Stimulated activated CD4-positive, alpha-beta T cell treated with anti-CD3 and anti-CD28 coated beads, Interleukin-1b, Interleukin-23, amount 100 ng/mL, for 1 hour (primary cell): ENCODE measurements around the gene TRPM2.
"Not testable (repeated sequence)": the region's sequence is repeated elsewhere in the genome, so short reads cannot be mapped to it uniquely, and the experiment has no call there.

Experiments used
- DNase-seq, 2 donors: peaks; one replicate each; pipeline ENCODE4 v3.0.0-alpha.2; 2020; ENCODE audit warnings: low read depth in 2 of 2

The TRPM2 gene

GRCh38 chr21:44375281-44375651 is 21.8 kb downstream of the TRPM2 start:
- DNase-seq: no peak

- DNase-seq: no peak
Observed at GRCh38 chr21:44375761-44376241, 22.4 kb downstream of the TRPM2 start.

- no peak for DNase-seq
Observed at GRCh38 chr21:44376606-44377005, 23.2 kb downstream of the TRPM2 start.

DNA sequence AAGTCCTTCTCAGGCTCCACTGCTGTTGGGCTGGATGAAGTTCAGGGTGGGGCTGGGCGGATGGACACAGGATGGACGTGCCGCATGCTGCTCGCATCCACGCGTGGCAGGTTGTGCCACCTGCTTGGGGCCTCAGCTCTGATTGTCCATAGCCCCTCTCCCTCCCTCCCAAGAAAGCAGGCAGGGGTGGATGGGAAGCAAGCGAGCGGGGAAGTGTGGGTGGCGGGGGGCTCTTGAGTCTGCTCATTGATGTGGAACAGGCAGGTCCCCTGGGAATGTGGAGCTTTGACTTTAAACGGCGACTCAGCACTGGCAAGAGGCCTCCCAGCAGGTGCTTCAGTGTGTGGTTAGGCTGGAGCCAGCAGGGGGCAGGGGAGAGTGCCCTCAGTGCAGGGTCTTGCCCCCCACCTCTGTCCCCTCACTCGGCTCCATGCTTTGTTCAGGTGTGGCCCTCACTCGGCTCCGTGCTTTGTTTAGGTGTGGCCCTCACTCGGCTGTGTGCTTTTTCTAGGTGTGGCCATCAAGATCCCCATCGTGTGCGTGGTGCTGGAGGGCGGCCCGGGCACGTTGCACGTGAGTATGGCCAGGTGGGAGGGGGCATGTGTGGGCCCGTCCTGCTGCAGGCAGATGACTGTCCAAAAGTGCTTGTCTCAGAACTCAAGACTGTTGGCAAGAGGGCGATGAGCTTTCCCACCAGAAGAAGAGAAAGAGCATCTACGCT is 23.9 kb downstream of the TRPM2 start:
- no peak for DNase-seq

GRCh38 chr21:44377922-44378645 is 24.7 kb downstream of the TRPM2 start:
- no peak for DNase-seq

DNA sequence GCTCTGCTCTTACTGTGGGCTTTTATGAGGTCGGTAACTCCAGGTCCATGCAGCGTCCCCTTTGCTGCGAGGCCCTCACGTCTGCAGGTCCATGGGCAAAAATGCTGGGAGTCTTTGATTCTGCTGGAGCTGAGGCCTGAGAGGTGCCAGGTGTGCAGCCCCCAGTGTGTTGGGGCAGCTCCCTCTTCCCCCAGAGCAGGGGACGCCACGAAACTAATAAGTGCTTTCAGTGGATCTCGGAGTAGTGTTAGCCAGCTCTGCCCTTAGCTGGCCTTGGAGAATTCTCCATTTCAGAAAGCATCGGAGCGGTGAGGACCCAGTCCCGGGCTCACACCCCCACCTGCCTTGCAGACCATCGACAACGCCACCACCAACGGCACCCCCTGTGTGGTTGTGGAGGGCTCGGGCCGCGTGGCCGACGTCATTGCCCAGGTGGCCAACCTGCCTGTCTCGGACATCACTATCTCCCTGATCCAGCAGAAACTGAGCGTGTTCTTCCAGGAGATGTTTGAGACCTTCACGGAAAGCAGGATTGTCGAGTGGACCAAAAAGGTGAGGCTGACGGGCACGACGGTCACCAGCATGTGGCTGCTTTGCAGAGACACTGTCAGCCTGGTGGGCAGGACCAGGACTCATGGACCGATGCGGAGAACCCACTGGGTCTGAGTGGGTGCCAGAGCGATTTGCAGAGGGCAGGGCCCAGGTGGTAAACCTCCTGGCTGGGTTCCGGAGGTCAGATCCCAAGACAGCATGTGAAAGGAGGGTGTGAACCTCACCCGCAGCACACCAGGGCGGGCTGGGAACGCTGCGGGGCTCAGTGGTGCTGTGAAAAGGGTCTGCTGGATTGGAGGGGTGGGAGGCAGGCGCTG is 25.5 kb downstream of the TRPM2 start:
- DNase-seq: no peak

GRCh38 chr21:44379515-44379848 is 26.1 kb downstream of the TRPM2 start:
- DNase-seq: no peak

GRCh38 chr21:44379991-44380865 is 26.8 kb downstream of the TRPM2 start:
- no peak for DNase-seq

- DNase-seq: no peak
Observed at GRCh38 chr21:44380876-44381275, 27.5 kb downstream of the TRPM2 start.

GRCh38 chr21:44381874-44382273 is 28.5 kb downstream of the TRPM2 start:
- DNase-seq: no peak

- no peak for DNase-seq
Observed at GRCh38 chr21:44382536-44382935, 29.1 kb downstream of the TRPM2 start.

DNA sequence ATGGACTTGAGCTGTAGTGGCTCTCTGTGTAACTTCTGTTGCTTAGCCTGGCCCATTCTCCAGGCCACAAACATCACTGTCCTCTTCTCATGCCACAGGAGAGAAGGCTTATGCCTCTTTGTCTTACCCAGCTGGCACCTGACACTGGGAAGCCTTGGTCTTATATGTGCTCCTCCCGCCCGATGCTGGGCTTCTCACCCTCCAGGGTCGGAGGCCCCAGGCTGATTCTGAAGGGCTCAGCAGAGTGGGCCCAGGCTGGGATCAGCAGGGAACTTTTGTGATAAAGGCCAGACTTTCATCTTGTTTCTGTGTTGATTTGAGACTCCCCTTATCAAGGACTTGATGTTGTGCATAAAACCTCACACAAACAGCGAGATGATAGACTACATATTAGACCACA is 29.8 kb downstream of the TRPM2 start:
- DNase-seq: no peak

GRCh38 chr21:44384968-44385367 is 31.5 kb downstream of the TRPM2 start:
- no peak for DNase-seq

GRCh38 chr21:44389335-44389734 is 35.9 kb downstream of the TRPM2 start:
- DNase-seq: no peak

DNA sequence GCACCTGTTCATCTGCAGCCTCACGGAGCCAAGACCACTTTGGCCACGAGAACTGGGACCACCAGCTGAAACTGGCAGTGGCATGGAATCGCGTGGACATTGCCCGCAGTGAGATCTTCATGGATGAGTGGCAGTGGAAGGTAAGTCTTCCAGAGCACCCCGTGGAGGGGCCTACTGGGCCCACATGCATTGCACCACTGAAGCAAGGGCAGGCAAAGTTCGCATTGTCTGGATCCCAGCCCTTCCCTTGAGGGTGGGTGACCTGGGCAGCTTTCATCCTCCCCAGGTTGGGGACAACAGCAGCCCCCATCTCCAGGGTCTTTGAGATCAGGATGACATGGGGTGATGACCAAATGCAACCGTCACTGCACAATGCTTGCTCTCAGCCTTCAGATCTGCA is 37.5 kb downstream of the TRPM2 start:
- no peak for DNase-seq

DNA sequence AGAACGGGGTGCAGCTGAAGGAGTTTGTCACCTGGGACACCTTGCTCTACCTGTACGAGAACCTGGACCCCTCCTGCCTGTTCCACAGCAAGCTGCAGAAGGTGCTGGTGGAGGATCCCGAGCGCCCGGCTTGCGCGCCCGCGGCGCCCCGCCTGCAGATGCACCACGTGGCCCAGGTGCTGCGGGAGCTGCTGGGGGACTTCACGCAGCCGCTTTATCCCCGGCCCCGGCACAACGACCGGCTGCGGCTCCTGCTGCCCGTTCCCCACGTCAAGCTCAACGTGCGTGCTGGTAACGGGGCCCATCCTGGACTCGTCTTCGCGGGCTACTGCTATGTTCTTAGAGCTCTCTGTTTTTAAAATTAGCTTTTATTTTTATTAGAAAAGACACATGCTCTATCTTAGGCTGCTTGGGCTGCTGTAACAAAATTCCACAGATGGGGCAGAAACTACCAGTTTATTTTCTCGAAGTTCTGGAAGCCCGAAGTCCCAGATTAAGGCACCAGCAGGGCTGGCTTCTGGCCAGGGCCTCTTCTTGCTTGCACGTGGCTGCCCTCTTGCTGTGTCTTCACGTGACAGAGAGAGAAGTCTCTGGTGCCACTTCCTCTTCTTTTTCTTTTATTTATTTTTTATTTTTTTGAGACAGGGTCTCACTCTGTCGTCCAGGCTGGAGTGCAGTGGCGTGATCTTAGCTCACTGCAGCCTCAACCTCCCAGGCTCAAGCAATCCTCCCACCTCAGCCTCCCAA is 38.1 kb downstream of the TRPM2 start:
- DNase-seq: no peak

- no peak for DNase-seq
Observed at GRCh38 chr21:44392185-44392584, 38.8 kb downstream of the TRPM2 start.

- DNase-seq: no peak
Observed at GRCh38 chr21:44392916-44393315, 39.5 kb downstream of the TRPM2 start.

- no peak for DNase-seq
Observed at GRCh38 chr21:44394733-44395132, 41.3 kb downstream of the TRPM2 start.

DNA sequence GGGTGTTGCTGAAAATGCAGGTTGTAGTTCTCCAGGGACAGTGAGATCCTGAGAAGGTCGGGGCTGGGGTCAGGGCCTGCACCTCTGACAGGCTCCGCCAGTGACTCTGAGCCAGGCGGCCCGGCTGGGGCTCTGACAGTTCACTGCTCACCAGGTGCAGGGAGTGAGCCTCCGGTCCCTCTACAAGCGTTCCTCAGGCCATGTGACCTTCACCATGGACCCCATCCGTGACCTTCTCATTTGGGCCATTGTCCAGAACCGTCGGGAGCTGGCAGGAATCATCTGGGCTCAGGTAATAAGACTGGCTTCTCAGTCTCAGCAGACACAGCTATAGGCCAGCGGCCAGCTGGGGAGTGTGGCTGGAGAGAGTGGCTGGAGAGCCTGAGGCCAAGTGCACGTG is 41.8 kb downstream of the TRPM2 start:
- DNase-seq: no peak

DNA sequence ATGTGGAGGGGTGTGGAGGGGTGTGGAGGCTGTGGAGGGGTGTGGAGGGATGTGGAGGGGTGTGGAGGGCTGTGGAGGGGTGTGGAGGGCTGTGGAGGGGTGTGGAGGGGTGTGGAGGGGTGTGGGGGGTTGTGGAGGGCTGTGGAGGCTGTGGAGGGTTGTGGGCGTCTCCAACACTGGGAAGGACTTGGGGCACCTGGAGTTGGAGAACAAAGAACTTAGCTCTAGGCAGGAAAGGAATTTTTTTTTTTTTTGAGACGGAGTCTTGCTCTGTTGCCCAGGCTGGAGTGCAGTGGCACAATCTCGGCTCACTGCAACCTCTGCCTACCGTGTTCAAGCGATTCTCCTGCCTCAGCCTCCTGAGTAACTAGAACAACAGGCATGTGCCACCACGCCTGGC is 43.4 kb downstream of the TRPM2 start:
- DNase-seq: not testable (repeated sequence)
